GM12891 (cell line): ENCODE data around the gene NAA35.

Experiments
- POLR2A ChIP-seq: IDR thresholded peaks from 2 replicates; pipeline ENCODE4 v1.6.1; 2011; ENCODE audit warnings: low read depth, low read length, control low read depth
- POLR2AphosphoS5 ChIP-seq: IDR thresholded peaks from 2 replicates; pipeline ENCODE4 v1.6.1; 2011; ENCODE audit warnings: low read depth, low read length, control low read depth

DNA sequence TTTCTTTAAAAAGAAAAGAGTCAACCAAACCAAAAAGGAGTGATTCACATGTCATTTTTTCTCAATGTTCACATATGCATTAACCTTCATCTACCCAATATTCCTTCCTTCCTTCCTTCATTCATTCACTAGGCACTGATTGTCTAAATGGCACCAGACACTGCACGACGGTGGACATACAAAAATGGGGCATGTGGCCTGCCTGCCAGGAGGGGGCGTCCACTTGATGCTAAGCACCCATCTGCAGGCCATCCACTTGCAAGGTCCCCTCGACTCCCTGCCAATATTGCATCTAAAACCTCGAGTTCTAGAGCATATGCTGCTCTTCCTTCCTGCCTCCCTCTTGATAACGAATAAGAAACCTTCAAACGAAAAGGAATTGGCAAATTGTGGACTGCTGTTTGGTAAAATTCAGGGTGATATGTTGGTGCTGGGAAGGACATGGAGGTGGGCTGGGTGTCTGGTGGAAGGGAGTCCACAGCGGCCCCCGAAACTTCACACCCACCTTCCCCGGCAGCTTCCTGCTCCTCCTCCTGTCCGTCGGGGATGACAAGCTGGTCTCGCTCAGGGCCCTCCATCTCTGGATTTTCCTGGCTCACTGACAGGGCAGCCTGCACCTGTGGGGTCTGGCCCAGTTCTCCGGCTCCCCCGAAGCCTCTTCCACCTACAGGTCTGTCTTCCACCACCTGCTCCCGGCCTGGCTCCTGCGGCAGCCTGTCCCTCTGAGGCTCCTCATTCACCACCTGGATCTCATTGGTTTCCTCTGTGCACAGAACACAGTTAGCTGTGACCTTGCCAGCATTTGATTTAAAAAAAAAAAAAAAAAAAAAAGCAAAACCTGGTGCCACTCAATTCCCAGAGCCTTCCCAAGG, 94.2 kb downstream of the NAA35 start:
- no peak for TF ChIP-seq POLR2AphosphoS5
- no peak for TF ChIP-seq POLR2A
